K562 (cell line): ENCODE results near the gene SETD4. TPM values are rescaled to one million over a fixed set of nuclear protein-coding genes. Genes with fewer than 3 reads are reported as not detected.
"Not testable (repeated sequence)": the region's sequence is repeated elsewhere in the genome, so short reads cannot be mapped to it uniquely, and the experiment has no call there.

ENCODE experiments used
- ATAC-seq: fragments of 200-7000 bp; cut with Tn5 transposase; 3 replicates; pipeline ENCODE4 v1.9.1; 2020; ENCODE audit warnings: moderate library complexity
- BruUV-seq: library from RNA; stranded (reverse); fragments of 400-500 nt; replicated peaks from 2 replicates; lab custom pipeline; 2021; lab: Mats Ljungman, UMichigan
- CTCF ChIA-PET: fragments of 300-600 bp; formaldehyde crosslinking; extraction: SDS; loops from one replicate; lab custom pipeline; 2021; ENCODE audit warnings: low intra/inter-chr PET ratio; lab: Yijun Ruan, JAX
- POLR2A ChIA-PET: fragments of 300-600, 350-650 bp; sonication (Branson Sonifier 250); formaldehyde crosslinking; extraction: SDS; loops from one replicate; lab custom pipeline; 2021; ENCODE audit warnings: antibody characterized with exemption, inconsistent platforms; lab: Yijun Ruan, JAX
- DNase-seq, 4 experiments: peaks; one replicate each; pipeline versions ENCODE4 v3.0.0 to v3.0.0-alpha.2; 2011 to 2018; ENCODE audit warnings: low spot score in 3 of 4, mixed read lengths in 3 of 4; ENCODE audit errors: extremely low read depth in 1 of 4
- FAIRE-seq: peaks from 2 replicates; lab custom pipeline; 2011; peaks lifted over from hg19 to GRCh38; lab: Jason Lieb, UNC
- H2AFZ ChIP-seq: 2 replicates; pipeline ENCODE4 v1.6.0; 2011; ENCODE audit warnings: low read depth, low read length, control low read depth, inconsistent platforms
- H3K27ac ChIP-seq: fragments of 200-600 bp; 3 replicates; pipeline ENCODE4 v1.8.0; 2011; ENCODE audit warnings: low read depth, mild to moderate bottlenecking, control low read depth, inconsistent platforms, low read length, moderate library complexity, mixed read lengths; ENCODE audit errors: extremely low read depth
- H3K27me3 ChIP-seq, 2 experiments: fragments of 300-600 bp in 1 of 2; 2 replicates in 1 of 2; 3 replicates in 1 of 2; pipeline versions ENCODE4 v1.6.0 to v1.8.0; 2011; ENCODE audit warnings: inconsistent platforms in 2 of 2, low read length in 2 of 2, mild to moderate bottlenecking in 1 of 2, mixed read lengths in 1 of 2, moderate library complexity in 1 of 2; ENCODE audit not compliant: control insufficient read depth in 2 of 2, insufficient read depth in 2 of 2
- H3K36me3 ChIP-seq: fragments of 300-600 bp; 3 replicates; pipeline ENCODE4 v1.8.0; 2011; ENCODE audit warnings: mild to moderate bottlenecking, low read length, inconsistent platforms; ENCODE audit not compliant: control insufficient read depth, insufficient read depth
- H3K4me1 ChIP-seq, 2 experiments: fragments of 200-600 bp in 1 of 2; replicated peaks in 1 of 2; 2 replicates in 1 of 2; 3 replicates in 1 of 2; pipeline versions ENCODE4 v1.5.1 to v1.8.0; 2011; ENCODE audit warnings: inconsistent platforms in 2 of 2, low read length in 2 of 2, mild to moderate bottlenecking in 1 of 2, mixed read lengths in 1 of 2, moderate library complexity in 1 of 2; ENCODE audit not compliant: control insufficient read depth in 2 of 2, insufficient read depth in 2 of 2
- H3K4me2 ChIP-seq: 2 replicates; pipeline ENCODE4 v1.6.1; 2011; ENCODE audit warnings: low read length, control low read depth, inconsistent platforms, mixed read lengths; ENCODE audit not compliant: insufficient read depth
- H3K4me3 ChIP-seq: fragments of 200-600 bp; sonication (generic), shearing (Covaris generic); 2 replicates; pipeline ENCODE4 v1.5.1; 2016; ENCODE audit warnings: control low read depth, inconsistent platforms
- H3K79me2 ChIP-seq: fragments of 200-600 bp; 3 replicates; pipeline ENCODE4 v1.8.0; 2011; ENCODE audit warnings: low read length, inconsistent platforms; ENCODE audit not compliant: control insufficient read depth, insufficient read depth
- H3K9ac ChIP-seq, 2 experiments: 2 replicates each; pipeline versions ENCODE4 v1.6.0 to v1.6.1; 2011; ENCODE audit warnings: low read depth in 2 of 2, low read length in 2 of 2, control low read depth in 1 of 2, inconsistent platforms in 1 of 2, mild to moderate bottlenecking in 1 of 2, mixed read lengths in 1 of 2; ENCODE audit not compliant: insufficient read depth in 1 of 2
- H3K9me1 ChIP-seq: one replicate; pipeline ENCODE4 v1.6.0; 2011; ENCODE audit warnings: inconsistent platforms, mild to moderate bottlenecking, low read length, moderate library complexity; ENCODE audit not compliant: control insufficient read depth, insufficient read depth
- H3K9me3 ChIP-seq: replicated peaks from 2 replicates; pipeline ENCODE4 v1.5.1; 2011; ENCODE audit warnings: low read depth, low read length, inconsistent platforms; ENCODE audit not compliant: control insufficient read depth, insufficient read depth
- H4K20me1 ChIP-seq: replicated peaks from 2 replicates; pipeline ENCODE4 v1.6.1; 2011; ENCODE audit warnings: low read length, inconsistent platforms, mixed read lengths; ENCODE audit not compliant: control insufficient read depth, insufficient read depth
- CHD7 ChIP-seq: fragments of 200-600 bp; sonication (generic); IDR thresholded peaks from one replicate; pipeline ENCODE4 v1.6.1; 2012; ENCODE audit warnings: mild to moderate bottlenecking, low read depth, low read length, inconsistent platforms
- WGBS: fragments of 100-300 bp; shearing (Covaris generic); methylation state at CpG from one replicate; pipeline ENCODE4 v1.1.6; 2016; ENCODE audit warnings: low coverage, mixed read lengths; ENCODE audit not compliant: insufficient coverage; ENCODE audit errors: missing lambda C conversion rate; 5-methylcytosine and 5-hydroxymethylcytosine counted together
- in situ Hi-C: fragments of 300-500 bp; cut with MboI; formaldehyde crosslinking; loops from 4 replicates; pipeline ENCODE4 v1.15.0; 2018; ENCODE audit warnings: inconsistent platforms, mixed read lengths
- intact Hi-C: fragments of 100-400 bp; cut with micrococcal nuclease; formaldehyde crosslinking; loops from 2 replicates; pipeline ENCODE4 v1.14.2; 2022
- polyA plus RNA-seq, 8 experiments: library from polyadenylated mRNA; depleted of rRNA in 4 of 8; stranded (reverse) in 5 of 8; unstranded in 3 of 8; fragments of >200 nt; fragmentation: Nextera tagmentation in 2 of 8; fragmentation: Illumina TruSeq in 1 of 8; extraction: Ambion mirVana in 2 of 8; extraction: Trizol in 1 of 8; gene quantifications; 2 replicates each; pipeline versions ENCODE4 v1.2.1 to v1.2.3, GENCODE V29; 2011 to 2014; ENCODE audit warnings: inconsistent platforms in 1 of 8, missing spikeins in 1 of 8
- total RNA-seq, 7 experiments: library from RNA; depleted of rRNA in 6 of 7; stranded (reverse); fragments of >200 nt in 6 of 7; fragmentation: Illumina TruSeq in 2 of 7; extraction: Trizol in 2 of 7; gene quantifications; 2 replicates each; pipeline versions ENCODE4 v1.2.1 to v1.2.3, GENCODE V29; 2011 to 2021; ENCODE audit warnings: low replicate concordance in 1 of 7

Gene SETD4
- total and polyA plus RNA-seq, 9 of the 15 experiments (the other 6 are each of a cell fraction or from before 2014, with no cell fraction given): 16.1 to 51.3 (median 25.7) TPM

GRCh38 chr21:36100971-36101641, 40.8 kb upstream of the SETD4 start (continued):
- TF ChIP-seq CHD7: no peak

GRCh38 chr21:36099695-36100211, 39.4 kb upstream of the SETD4 start:
- H3K4me1 ChIP-seq, FAIRE-seq, H3K36me3 ChIP-seq, H3K79me2 ChIP-seq, H3K9me1 ChIP-seq, ATAC-seq, H4K20me1 ChIP-seq, H3K9ac ChIP-seq, BruUV-seq, CTCF ChIA-PET, H3K27me3 ChIP-seq, in situ Hi-C loops, POLR2A ChIA-PET, H2AFZ ChIP-seq, DNase-seq, H3K4me2 ChIP-seq, H3K27ac ChIP-seq, H3K4me3 ChIP-seq, intact Hi-C loops, H3K9me3 ChIP-seq: not testable (repeated sequence)
- WGBS: 37% methylated on average over 9 of the region's 13 CpGs
